T1000 (cell line): ENCODE data around the gene PWP2.
"Not testable (repeated sequence)": the region's sequence is repeated elsewhere in the genome, so short reads cannot be mapped to it uniquely, and the experiment has no call there.

Experiments
- DNase-seq: peaks from one replicate; lab custom pipeline; 2025; ENCODE audit warnings: mixed read lengths; lab: John Stamatoyannopoulos, UW

PWP2 gene

GRCh38 chr21:44083631-44084291 lies 23.4 kb upstream of the PWP2 start:
- DNase-seq = no peak

GRCh38 chr21:44084496-44085241 lies 22.5 kb upstream of the PWP2 start:
- no peak for DNase-seq

- DNase-seq = no peak
These were observed 21.5 kb upstream of the PWP2 start for GRCh38 chr21:44085491-44086321.

- DNase-seq = no peak
These were observed 20.4 kb upstream of the PWP2 start for GRCh38 chr21:44086636-44087425.

- DNase-seq = no peak
These were observed 19.5 kb upstream of the PWP2 start for GRCh38 chr21:44087426-44088400.

GRCh38 chr21:44088401-44088780 lies 18.8 kb upstream of the PWP2 start:
- DNase-seq = no peak

GRCh38 chr21:44089001-44089911 lies 17.9 kb upstream of the PWP2 start:
- no peak for DNase-seq

GRCh38 chr21:44090325-44090724 lies 16.9 kb upstream of the PWP2 start:
- DNase-seq = no peak

GRCh38 chr21:44092211-44092610 lies 15.0 kb upstream of the PWP2 start:
- no peak for DNase-seq

GRCh38 chr21:44093761-44094160 lies 13.4 kb upstream of the PWP2 start:
- DNase-seq = no peak

GRCh38 chr21:44094832-44095231 lies 12.4 kb upstream of the PWP2 start:
- DNase-seq = no peak

GRCh38 chr21:44098507-44098906 lies 8.7 kb upstream of the PWP2 start:
- not testable (repeated sequence) for DNase-seq

- not testable (repeated sequence) for DNase-seq
These were observed 8.2 kb upstream of the PWP2 start for GRCh38 chr21:44098964-44099363.

- DNase-seq = not testable (repeated sequence)
These were observed 390 bp downstream of the PWP2 start for GRCh38 chr21:44107589-44107988.

GRCh38 chr21:44113702-44114371 lies 6.6 kb downstream of the PWP2 start:
- DNase-seq = not testable (repeated sequence)

- DNase-seq = not testable (repeated sequence)
These were observed 14.9 kb downstream of the PWP2 start for GRCh38 chr21:44122131-44122530.

- DNase-seq = not testable (repeated sequence)
These were observed 20.6 kb downstream of the PWP2 start for GRCh38 chr21:44127827-44128226.

- DNase-seq = not testable (repeated sequence)
These were observed 26.5 kb downstream of the PWP2 start for GRCh38 chr21:44133715-44134057.

- not testable (repeated sequence) for DNase-seq
These were observed 27.5 kb downstream of the PWP2 start for GRCh38 chr21:44134732-44135131.
